GM20431 (cell line): Measurements from ENCODE around the gene CEP170B.
"Not testable (repeated sequence)": the region's sequence is repeated elsewhere in the genome, so short reads cannot be mapped to it uniquely, and the experiment has no call there.

Experiments
- in situ Hi-C: fragments of 300-500 bp; cut with MseI, MboI; formaldehyde crosslinking; loops from one replicate; pipeline ENCODE4 v1.15.0; 2020; ENCODE audit warnings: low sequenced_read_pairs; ENCODE audit not compliant: unreplicated experiment

Gene CEP170B

DNA sequence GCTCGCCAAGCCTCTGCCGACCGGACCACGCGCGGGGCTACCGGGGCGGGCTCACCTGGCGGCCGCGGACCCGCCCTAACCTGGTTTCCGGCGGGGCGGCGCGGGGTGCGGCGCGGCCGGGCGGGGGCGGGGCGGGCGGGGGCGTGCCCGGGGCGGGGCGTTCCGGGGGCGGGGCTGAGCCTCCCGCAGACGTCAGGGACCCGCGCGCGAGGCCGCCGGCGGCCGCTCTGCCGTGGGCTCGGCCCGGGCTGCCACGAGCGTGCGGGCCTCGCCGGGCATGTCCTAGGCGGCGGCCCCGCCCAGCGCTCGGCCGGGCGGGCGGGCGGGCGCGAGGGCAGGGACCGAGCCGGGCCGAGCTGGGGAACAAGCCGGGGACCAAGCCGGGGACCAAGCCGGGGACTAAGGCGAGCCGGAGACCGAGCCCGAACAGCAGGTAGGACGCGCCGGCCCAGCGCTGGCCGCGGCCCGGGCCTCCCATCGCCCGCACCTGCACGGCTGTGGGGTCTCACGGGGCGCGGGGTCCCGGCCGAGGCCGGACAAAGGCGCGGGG, at the start of gene CEP170B:
Gene CEP170B (plus strand): TSS at position 188 of the 550 bp plus-strand sequence. CDS start 3,183 bp downstream, outside the sequence.
- in situ Hi-C loops: no loop called here

DNA sequence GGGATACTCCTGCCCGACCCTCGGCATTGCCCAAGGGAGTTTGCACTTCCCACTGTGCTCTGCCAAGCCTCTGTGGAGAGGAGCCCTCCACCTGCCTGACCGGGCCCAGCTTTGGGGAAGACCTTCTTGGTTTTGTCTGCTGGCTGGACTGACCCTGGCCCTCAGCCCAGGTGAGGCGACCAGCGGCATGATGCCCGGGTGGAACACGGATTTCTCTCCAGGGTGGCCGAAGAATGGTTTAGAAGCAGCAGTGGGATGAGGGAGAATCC, 48.5 kb upstream of the CEP170B start:
- in situ Hi-C loops: no loop called here

DNA sequence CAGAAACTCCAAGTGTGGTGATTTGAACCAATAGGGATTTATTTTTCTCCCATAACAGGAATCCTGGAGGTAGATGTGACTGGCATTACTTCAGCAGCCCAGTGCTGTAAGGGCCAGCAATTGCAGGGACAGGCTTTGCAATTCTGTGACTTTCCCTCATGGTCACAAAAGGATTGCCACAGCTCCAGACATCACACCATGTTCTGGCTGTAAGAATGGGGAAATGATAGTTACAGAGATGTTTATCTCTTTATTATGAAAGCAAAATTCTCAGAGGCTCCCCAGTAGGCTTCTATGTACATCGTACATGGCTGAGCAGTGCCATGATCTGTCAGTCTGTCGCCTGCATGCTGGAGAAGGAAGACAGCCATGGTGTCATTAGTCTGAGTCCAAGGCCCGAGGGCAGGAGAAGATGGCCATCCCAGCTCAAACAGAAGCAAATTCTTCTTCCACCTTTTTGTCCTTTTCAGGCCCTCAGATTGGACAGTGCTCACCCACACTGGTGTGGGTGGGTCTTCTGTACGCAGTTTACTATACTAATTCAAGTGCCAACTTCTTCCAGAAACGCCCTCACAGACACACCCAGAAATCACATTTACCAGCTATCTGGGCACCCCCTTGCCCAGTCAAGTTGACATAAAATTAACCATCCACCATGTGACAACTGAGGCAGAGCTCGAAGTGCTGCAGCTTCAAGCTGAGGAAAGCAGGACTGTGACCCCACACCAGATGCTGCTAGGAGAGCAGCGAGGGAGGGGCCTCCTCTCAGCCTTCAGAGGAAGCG, 46.9 kb upstream of the CEP170B start:
- in situ Hi-C loops: no loop called here

DNA sequence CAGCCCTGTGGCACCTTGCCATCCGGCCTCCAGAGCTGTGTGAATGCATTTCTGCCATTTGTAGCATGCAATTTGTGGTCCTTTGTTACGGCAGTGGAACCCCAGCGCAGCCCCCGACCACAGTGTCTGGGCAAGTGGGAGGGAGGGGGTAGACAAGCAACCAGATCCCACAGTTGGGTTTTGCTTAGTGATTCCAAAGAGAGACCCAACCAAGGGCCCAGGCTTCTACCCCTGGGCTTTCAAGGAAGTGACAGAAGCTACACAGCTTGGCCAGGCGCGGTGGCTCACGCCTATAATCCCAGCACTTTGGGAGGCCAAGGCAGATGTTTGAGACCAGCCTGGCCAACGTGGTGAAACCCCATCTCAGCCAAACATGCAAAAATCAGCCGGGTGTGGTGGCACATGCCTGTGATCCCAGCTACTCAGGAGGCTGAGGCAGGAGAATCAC, 46.3 kb upstream of the CEP170B start:
- in situ Hi-C loops: no loop called here

- in situ Hi-C loops: no loop called here
These were observed 45.7 kb upstream of the CEP170B start for GRCh38 chr14:104819361-104819781.

- in situ Hi-C loops: loop anchor here (10.0 kb wide), 1 partner anchor 46 kb away; no protein-coding TSS in a partner anchor
These were observed 44.3 kb upstream of the CEP170B start for GRCh38 chr14:104820669-104821228.

DNA sequence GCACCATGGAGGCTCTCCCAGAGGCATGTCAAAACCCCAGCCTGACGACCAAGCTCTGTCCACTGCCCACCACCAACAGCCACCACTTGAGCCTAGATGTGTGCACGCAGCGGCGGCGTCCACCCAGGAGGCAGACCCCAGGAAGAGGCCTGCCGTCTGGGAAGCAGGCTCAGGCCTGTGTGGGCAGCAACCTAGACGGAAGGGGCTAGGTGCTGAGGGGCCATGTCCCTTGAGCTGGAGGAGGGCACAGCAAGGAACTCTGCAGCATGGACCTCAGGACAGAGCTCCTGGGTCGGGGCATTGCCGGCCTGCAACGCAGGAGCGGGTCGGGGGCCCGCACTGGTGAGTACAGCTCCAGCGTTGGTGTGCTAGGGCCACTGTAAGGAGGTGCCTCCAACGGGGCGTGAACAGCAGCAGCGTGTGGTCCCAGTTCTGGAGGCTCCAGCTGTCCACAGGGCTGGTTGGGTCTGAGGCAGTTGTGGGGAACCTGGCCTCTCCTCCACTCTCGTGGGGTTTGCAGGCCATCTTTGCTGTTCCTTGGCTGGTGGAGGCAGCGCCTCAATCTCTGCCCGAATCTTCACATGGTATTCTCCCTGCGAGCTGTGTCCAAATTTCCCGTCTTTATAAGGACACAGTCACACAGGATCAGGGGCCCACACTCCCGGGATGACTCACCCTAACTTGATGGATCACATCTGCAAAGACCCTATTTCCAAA, 43.7 kb upstream of the CEP170B start:
- in situ Hi-C loops: loop anchor here (10.0 kb wide), 1 partner anchor 47 kb away; no protein-coding TSS in a partner anchor

DNA sequence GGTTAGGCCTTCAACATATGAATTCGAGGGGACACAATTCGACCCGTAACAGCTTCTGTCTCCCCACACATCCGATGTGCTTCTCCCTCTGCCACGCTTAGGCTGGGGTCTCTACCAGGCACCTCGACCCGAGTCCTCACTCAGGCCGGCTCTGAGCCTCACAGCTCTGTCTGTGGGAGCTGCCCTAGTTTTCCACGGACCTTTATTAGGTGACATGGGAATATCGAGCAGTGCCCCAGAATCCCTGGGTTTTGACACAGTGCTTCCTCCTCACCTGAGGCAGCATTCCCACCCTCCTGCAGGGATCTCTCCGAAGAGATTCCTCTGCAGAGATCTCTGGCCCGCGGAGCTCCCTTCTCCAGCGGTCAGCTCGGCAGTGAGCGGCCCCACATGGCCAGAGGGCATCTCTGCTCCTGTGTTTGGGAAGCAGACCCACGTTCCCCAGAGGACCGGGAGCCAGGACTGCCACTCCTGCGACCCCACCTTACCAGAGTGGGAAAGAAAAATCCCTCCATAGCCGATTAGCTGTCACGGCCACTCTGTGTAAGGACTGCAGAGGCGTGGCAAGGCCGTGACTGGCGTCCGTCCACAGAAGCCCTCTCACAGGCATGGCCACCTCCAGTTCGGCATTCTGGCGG, 43.0 kb upstream of the CEP170B start:
- in situ Hi-C loops: loop anchor here (10.0 kb wide), 1 partner anchor 47 kb away; no protein-coding TSS in a partner anchor

GRCh38 chr14:104822821-104823615, 42.0 kb upstream of the CEP170B start:
- in situ Hi-C loops: loop anchor here (10.0 kb wide), 1 partner anchor 48 kb away; no protein-coding TSS in a partner anchor

DNA sequence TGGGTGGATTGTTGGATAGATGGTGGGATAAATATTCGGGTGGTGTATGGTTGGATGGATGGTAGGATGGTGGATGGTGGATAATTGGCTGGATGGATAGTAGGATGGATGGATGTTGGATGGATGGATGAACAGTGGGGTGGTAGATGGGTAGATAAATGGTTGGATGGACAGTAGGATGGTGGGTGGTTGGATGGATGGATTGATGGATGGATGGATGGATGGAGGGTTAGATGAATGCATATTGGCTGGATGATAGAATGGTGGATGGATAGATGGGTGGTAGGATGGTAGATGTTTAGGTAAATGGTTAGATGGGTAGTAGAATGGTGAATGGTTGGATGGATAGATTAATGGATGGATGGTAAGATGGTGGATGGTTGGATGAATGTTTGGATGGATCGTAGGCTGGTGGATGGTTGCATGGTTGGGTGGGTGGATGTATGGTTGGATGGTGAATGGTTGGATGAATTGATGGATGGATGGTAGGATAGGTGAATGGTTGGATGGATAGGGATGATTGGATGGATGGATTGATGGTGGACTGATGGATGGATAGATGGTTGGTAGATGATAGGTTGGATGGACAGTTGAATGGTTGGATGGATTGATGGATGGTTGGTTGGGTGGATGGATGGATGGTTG, 40.6 kb upstream of the CEP170B start:
- in situ Hi-C loops: loop anchor here (10.0 kb wide), 1 partner anchor 50 kb away; no protein-coding TSS in a partner anchor

DNA sequence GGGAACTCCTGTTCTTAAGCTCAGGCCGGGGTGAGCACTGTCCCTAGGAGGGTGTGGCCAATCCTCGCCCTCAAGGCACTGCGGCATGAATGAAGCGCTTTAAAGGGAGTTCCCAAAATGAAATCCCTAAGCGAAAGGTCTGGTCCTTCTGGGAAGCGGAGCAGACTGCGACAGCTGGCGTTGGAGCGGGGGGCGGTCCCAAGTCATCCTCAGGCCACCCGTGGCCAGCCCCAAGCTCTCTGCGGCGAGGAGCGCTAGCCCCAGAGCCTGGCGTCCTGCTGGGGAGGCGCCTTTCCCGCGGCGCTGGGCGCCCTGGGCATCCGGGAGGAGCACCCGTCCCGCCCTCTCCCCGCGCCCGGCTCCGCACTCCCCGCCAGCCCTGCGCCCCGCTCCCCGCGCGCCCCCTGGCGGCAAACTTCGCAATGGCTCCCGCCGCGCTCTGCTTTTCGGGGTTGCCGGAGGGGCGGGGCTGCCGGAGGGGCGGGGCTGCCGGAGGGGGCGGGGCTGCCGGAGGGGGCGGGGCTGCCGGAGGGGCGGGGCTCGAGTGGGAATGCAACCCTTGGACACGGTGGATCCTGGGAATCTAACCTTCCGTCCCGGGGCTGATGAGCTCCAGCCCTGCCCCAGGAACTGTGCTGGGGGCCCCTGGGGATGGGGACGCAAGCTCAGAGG, 38.7 kb upstream of the CEP170B start:
- in situ Hi-C loops: loop anchor here (10.0 kb wide), 1 partner anchor 52 kb away; no protein-coding TSS in a partner anchor

GRCh38 chr14:104826861-104827176, 38.2 kb upstream of the CEP170B start:
- in situ Hi-C loops: loop anchor here (10.0 kb wide), 1 partner anchor 52 kb away; no protein-coding TSS in a partner anchor

DNA sequence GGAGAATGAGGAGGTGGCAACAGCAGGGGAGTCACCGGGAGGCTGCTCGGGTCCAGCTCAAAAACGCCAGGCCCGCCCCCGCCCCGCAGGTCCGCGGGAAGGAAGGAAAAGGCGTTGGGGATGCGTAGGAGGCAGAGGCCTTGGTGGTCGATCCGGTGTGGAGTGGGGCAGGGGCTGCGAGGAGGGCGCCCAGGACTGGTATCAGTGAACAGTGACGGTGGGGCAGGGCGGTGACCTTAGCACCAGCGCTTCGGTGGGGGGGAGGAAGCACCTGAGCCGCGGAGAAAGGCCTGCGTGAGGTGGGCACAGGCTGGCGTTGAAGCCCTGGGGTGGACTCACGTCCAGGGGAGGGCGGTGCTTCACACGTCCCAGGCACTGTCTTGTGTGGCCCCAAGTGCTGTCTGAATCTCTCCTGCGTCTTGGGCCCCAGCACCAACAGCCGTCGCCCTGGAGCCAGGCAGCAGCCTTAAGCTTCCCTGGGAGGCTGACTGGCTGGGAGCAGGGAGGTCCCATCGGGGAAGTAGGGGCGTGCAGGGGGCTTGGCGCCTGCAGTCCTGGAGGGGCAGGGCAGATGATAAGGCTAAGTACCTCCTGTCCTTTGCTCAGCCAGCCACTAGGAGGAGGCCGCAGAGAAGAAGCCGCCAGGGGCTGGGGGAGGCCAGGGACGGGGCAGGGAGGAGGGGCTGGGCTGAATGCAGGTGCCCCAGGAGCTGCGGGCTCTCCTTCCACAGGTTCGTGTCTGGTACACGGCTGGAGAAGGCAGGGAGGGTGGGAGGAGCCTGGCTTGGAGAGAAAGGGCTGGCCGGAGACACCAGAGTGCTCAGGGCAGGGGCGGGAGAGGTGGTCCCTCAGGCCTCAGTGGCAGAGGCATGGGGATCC, 37.7 kb upstream of the CEP170B start:
- in situ Hi-C loops: loop anchor here (10.0 kb wide), 1 partner anchor 53 kb away; no protein-coding TSS in a partner anchor

- in situ Hi-C loops: no loop called here
These were observed 34.3 kb upstream of the CEP170B start for GRCh38 chr14:104830781-104831180.

- in situ Hi-C loops: not testable (repeated sequence)
These were observed 28.7 kb upstream of the CEP170B start for GRCh38 chr14:104836171-104836935.

DNA sequence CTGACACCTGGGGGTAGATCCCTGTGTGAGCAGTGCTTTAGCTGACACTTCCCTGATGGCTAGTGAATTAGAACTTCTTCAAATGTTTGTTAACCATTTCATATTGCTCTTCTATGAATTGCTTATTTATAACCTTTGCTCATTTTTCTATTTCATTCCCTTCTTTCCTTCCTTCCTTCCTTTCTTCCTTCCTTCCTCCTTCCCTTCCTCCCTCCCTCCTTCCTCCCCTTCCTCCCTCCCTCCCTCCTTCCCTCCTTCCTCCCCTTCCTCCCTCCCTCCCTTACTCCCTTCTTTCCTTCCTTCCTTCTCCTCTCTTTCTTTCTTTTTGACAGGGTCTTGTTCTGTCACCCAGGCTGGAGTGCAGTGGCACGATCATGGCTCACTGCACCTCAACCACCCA, 23.3 kb upstream of the CEP170B start:
- in situ Hi-C loops: no loop called here

DNA sequence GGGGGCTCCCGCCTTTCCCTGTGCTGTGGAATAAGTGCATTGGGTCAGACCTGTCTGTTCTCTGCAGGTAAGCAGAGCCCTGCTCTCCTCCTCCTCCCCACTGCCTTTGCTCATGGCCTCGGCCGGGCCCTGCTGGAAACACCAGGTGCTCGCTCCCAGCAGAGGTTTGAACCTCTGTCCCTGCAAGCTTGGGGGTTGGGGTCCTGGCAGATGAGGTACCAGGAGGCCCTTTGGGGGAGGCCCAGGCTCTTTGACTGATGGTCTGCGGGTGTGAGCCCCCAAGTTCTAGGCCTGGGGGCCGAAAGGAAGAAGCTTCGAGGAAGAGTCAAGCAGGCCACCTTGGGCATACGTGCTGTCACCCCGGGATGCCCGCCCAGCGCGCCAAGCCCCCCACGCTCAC, 22.1 kb upstream of the CEP170B start:
- in situ Hi-C loops: no loop called here
